CMK (cell line): ENCODE results near the gene SNX21.

Experiments
- DNase-seq: peaks from one replicate; pipeline ENCODE4 v3.0.0-alpha.2; 2010; ENCODE audit warnings: low read depth

SNX21 gene

DNA sequence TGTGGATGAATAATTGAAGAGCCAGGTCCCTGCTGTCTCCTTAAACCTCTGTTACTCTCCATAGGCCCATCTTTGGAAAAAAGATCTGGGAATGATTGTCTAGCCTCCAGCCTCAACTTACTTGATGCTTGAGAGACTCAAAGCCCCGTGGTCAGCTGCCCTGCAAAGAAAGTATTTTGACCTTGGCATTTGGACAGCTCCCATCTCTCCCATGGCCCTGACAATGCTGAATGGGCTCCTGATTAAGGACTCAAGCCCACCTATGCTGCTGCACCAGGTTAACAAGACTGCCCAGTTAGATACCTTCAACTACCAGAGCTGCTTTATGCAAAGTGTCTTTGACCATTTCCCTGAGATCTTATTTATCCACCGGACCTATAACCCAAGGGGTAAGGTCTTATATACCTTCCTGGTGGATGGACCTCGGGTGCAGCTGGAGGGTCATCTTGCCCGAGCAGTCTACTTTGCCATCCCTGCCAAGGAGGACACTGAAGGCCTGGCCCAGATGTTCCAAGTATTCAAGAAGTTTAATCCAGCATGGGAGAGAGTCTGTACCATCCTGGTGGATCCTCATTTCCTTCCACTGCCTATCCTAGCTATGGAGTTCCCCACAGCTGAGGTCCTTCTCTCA is 49.0 kb downstream of the SNX21 start:
- DNase-seq = no peak

DNA sequence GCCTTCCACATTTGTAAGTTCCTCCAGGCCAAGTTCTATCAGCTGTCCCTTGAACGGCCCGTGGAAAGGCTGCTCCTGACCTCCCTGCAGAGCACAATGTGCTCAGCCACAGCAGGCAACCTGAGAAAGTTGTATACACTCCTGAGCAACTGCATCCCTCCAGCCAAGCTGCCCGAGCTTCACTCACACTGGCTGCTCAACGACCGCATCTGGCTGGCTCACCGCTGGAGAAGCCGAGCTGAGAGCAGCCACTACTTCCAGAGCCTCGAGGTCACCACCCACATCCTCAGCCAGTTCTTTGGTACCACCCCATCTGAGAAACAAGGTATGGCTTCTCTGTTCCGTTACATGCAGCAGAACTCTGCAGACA is 49.5 kb downstream of the SNX21 start:
- no peak for DNase-seq

DNA sequence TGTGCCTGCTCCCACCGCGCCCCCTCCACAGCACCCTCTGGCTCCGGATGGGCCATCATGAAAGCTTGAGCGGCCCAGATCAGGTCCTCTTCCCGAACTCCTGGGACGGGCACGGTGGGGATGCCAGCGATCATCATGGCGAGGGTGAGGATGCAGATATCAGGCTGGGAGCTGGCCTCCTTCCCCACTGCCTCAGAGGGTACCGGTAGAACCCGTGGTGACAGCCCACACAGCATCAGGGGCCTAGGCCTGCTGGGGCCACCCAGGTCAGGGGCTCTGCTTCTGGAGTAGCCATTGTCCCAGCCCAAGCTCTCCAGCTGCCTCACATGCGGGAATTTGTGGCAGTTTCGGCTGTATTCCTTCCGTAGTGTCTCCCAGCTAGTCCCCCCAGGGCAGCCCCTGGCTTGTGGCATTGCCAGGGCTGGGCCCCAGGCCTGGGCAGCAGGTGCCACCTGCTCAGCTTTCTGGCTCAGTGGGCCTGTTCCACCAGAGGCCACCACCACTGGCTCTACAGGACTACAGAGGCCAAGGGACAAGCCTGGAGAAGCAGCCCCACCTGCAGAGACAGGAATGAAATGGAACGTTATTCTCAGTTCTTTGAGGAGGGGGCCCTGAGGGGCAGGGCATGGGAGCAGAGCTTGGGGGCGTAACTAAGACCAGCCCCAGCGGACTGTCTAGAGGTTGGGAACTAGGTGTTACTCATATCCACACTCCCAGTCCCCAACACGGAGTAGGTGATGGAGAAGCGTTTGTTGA is 53.2 kb downstream of the SNX21 start:
- no peak for DNase-seq

DNA sequence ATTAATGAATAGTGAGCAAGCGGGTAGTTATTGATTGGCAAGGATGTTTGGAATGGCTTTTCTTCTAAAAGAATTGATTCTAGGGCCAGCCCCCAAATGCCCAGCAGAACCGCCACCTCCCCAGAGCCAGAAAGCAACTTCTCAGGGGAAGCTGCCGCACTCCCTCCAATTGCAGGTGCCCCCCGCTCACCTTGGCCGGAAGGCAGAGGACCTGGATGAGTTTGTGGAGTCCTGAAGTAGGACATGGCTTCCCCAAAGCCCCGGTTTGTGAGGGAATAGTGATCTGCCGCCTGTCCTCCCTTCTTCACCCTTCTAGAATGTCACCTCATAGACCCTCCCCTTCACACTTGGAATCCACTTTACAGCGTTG is 53.7 kb downstream of the SNX21 start, which contains the start of gene SPATA25:
Gene SPATA25 (minus strand): TSS at position 277 of the 370 bp plus-strand sequence. CDS start 32 bp downstream, at position 245.
- DNase-seq = no peak

DNA sequence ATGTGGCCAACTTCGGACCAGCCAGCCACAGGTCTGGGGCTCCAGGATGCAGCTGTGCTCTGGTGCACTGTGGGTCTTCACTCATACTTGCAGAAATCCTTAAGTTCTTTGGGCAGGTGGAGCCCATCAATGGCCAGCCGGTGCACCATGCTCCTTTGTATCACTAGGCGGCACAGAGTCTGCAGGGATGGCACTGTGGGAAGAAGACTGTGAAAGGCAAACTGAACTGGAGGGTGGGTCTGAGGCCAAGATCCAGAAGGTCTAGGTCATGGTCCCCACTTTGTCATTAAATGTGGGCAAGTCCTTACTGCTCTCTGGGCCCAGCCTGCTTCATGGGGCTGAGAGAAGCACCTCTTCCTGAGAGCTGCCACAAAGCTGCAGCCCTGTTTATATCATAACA is 55.1 kb downstream of the SNX21 start:
- no peak for DNase-seq

DNA sequence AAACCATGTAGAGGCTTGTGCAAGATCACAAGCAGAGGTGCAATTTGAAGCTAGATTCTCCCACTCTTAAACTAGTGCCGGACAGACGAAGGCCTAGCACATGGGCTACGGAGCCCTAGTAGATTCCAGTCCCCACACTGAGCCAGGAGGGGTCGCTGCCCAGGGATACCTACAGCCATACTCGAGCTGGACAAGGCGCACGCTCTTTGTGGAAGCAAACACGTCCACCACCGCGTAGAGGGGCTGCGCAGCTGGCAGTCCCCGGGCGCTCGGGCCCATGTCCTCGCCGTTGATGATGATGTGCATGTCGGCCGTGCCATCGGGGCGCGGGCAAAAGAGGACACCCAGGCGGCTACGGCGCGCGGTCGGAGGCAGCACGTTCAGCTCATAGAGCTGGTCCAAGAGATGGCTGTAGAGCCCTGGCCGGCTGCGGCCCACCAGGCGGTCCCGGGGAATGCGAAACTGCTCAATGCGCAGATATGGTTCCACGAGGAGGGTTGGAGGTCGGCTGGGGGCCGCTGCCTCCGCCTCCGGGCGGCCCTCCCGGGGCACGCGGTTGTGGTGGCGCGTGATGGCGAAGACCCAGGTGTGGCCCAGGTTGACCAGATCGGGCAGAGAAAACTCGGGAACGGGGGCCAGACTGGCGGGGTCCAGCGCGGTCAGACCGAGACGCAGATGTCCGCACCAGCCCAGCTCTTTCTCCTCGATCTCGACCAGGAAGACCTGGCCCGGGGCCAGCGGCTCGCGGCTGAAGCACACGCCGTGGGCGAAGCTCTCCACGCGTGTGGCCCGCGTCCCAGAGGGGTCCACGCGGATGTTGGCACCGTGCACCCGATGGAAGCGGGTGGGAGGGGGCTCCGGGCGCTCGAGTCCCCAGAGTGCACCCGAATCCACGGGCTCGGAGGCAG is 56.7 kb downstream of the SNX21 start:
- DNase-seq = no peak

DNA sequence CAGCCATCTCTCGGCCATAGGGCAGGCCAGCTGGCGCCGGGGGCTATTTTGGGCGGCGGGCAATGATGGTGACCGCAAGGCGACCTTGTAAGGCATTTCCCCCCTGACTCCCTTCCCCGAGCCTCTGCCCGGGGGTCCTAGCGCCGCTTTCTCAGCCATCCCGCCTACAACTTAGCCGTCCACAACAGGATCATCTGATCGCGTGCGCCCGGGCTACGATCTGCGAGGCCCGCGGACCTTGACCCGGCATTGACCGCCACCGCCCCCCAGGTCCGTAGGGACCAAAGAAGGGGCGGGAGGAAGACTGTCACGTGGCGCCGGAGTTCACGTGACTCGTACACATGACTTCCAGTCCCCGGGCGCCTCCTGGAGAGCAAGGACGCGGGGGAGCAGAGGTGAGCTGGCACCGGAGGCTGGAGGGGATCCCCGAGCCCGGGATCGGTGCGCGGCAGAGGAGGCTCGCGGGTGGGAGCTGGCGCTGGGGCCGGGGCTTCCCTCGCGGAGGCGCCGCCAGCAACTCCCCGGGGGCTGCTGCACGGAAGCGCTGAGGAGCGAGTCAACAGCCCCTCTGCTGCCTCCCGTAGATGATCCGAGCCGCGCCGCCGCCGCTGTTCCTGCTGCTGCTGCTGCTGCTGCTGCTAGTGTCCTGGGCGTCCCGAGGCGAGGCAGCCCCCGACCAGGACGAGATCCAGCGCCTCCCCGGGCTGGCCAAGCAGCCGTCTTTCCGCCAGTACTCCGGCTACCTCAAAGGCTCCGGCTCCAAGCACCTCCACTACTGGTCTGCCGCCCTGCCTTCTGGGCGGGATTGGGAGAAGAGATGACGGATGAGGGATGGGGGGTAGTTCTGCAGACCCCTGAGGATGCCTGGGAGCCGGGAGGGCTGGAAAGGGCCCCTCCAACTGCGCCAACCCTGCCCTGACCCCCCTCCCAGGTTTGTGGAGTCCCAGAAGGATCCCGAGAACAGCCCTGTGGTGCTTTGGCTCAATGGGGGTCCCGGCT is 57.7 kb downstream of the SNX21 start, which contains the start of the genes CTSA and NEURL2:
Gene CTSA (plus strand): TSS at position 351 of the 999 bp plus-strand sequence. CDS start 234 bp downstream, at position 585.
Gene NEURL2 (minus strand): TSS at position 224 of the 999 bp plus-strand sequence. CDS start 217 bp downstream, at position 7.
- peak; percentile 91 for DNase-seq

DNA sequence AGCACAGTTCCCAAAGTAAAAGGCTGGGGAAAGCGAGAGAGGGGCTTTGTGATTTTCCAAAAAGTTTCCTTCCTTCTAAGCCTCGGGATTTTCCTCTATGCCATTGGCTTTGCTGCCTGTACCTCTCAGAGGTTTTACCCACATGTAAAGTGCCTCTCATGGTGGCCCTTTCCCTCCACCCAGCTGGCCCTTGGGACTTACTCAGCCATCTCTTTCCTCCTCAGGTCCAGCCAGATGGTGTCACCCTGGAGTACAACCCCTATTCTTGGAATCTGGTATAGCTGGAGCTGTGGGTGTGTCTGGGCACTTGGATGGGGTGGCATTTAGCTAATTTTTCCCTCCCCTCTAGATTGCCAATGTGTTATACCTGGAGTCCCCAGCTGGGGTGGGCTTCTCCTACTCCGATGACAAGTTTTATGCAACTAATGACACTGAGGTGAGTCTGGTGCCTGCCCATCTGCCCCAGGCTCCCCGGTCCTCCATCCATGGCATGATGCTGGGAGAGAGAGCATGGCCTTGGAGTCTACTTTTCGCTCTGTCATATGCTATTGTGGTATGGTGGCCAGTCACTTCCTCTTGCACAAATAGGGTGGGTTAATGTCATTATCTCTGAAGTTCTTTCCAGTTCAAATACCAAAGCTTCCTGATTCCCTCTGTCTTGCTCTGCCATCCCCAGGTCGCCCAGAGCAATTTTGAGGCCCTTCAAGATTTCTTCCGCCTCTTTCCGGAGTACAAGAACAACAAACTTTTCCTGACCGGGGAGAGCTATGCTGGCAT is 58.6 kb downstream of the SNX21 start:
- DNase-seq = no peak
